HEK293 (cell line): ENCODE data around the gene FAM171A1.
"Not testable (repeated sequence)": the region's sequence is repeated elsewhere in the genome, so short reads cannot be mapped to it uniquely, and the experiment has no call there.

Source experiments
- CTCF ChIA-PET: fragments of 350-600 bp; formaldehyde crosslinking; extraction: SDS; loops from one replicate; lab custom pipeline; 2021; ENCODE audit warnings: antibody characterized with exemption; lab: Yijun Ruan, JAX
- POLR2A ChIA-PET: fragments of 300-600 bp; formaldehyde crosslinking; extraction: SDS; loops from one replicate; lab custom pipeline; 2020; ENCODE audit warnings: antibody characterized with exemption, inconsistent platforms; lab: Yijun Ruan, JAX
- H3K27ac ChIP-seq: fragments of 200-500 bp; sonication (Bioruptor generic); 2 replicates; pipeline ENCODE4 v1.5.1; 2014; ENCODE audit warnings: low read depth, low read length, control low read depth, inconsistent platforms; ENCODE audit errors: extremely low read depth
- H3K36me3 ChIP-seq, 2 experiments: fragments of 200-500 bp in 1 of 2; sonication (Bioruptor generic) in 1 of 2; 1 replicate in 1 of 2; 2 replicates in 1 of 2; pipeline ENCODE4 v1.5.1; 2014 to 2017; ENCODE audit warnings: inconsistent platforms in 2 of 2, low read length in 2 of 2; ENCODE audit not compliant: control insufficient read depth in 2 of 2, insufficient read depth in 1 of 2
- H3K4me1 ChIP-seq: fragments of 200-500 bp; sonication (Bioruptor generic); 2 replicates; pipeline ENCODE4 v1.5.1; 2014; ENCODE audit warnings: mild to moderate bottlenecking, low read length, inconsistent platforms; ENCODE audit not compliant: control insufficient read depth, insufficient read depth
- H3K4me3 ChIP-seq: 2 replicates; pipeline ENCODE4 v1.5.1; 2011; ENCODE audit warnings: low read depth, mild to moderate bottlenecking, control low read depth, low read length, moderate library complexity
- H3K9me3 ChIP-seq: fragments of 200-500 bp; sonication (Bioruptor generic); 2 replicates; pipeline ENCODE4 v1.5.1; 2014; ENCODE audit warnings: low read depth, low read length, inconsistent platforms; ENCODE audit not compliant: control insufficient read depth, insufficient read depth
- GLI2 ChIP-seq: fragments of 450-650 bp; formaldehyde crosslinking; IDR thresholded peaks from 2 replicates; pipeline ENCODE4; 2017; ENCODE audit warnings: missing biosample characterization, missing genetic modification characterization, low read depth, borderline replicate concordance
- GLI4 ChIP-seq: fragments of 450-650 bp; formaldehyde crosslinking; IDR thresholded peaks from 2 replicates; pipeline ENCODE4 v1.5.1; 2016; ENCODE audit warnings: missing biosample characterization, missing genetic modification characterization
- KLF1 ChIP-seq: fragments of 450-650 bp; formaldehyde crosslinking; IDR thresholded peaks from 2 replicates; pipeline ENCODE4 v1.5.1; 2016; ENCODE audit warnings: missing biosample characterization, missing genetic modification characterization
- MEIS1 ChIP-seq: sonication (generic); formaldehyde crosslinking; IDR thresholded peaks from 2 replicates; pipeline ENCODE4 v1.8.1; 2022; ENCODE audit warnings: missing genetic modification reagents, mild to moderate bottlenecking, borderline replicate concordance
- MYNN ChIP-seq: fragments of 450-650 bp; formaldehyde crosslinking; IDR thresholded peaks from 2 replicates; pipeline ENCODE4 v1.5.1; 2016; ENCODE audit warnings: missing biosample characterization, missing genetic modification characterization, borderline replicate concordance
- PRDM1 ChIP-seq: fragments of 450-650 bp; formaldehyde crosslinking; IDR thresholded peaks from 2 replicates; pipeline ENCODE4; 2016; ENCODE audit warnings: missing biosample characterization, missing genetic modification characterization
- TCF7L2 ChIP-seq: IDR thresholded peaks from 2 replicates; pipeline ENCODE4 v1.6.1; 2011; ENCODE audit warnings: low read depth, mild to moderate bottlenecking, inconsistent platforms, low read length, moderate library complexity, borderline replicate concordance
- ZNF10 ChIP-seq: fragments of 450-650 bp; formaldehyde crosslinking; IDR thresholded peaks from 2 replicates; pipeline ENCODE4 v1.5.1; 2017; ENCODE audit warnings: missing biosample characterization, missing genetic modification characterization
- ZNF114 ChIP-seq: fragments of 450-650 bp; formaldehyde crosslinking; IDR thresholded peaks from 2 replicates; pipeline ENCODE4 v1.5.0; 2017; ENCODE audit warnings: missing biosample characterization, missing genetic modification characterization
- ZNF132 ChIP-seq: fragments of 450-650 bp; formaldehyde crosslinking; IDR thresholded peaks from 2 replicates; pipeline ENCODE4 v1.5.1; 2017; ENCODE audit warnings: missing biosample characterization, missing genetic modification characterization, borderline replicate concordance
- ZNF140 ChIP-seq: fragments of 450-650 bp; formaldehyde crosslinking; IDR thresholded peaks from 2 replicates; pipeline ENCODE4 v1.5.1; 2016; ENCODE audit warnings: missing biosample characterization, missing genetic modification characterization
- ZNF155 ChIP-seq: fragments of 450-650 bp; formaldehyde crosslinking; IDR thresholded peaks from 2 replicates; pipeline ENCODE4 v1.5.1; 2016; ENCODE audit warnings: missing biosample characterization, missing genetic modification characterization
- ZNF174 ChIP-seq: fragments of 450-650 bp; formaldehyde crosslinking; IDR thresholded peaks from 2 replicates; pipeline ENCODE4 v1.5.0; 2017; ENCODE audit warnings: missing biosample characterization, mild to moderate bottlenecking, missing genetic modification characterization
- ZNF175 ChIP-seq: fragments of 450-650 bp; formaldehyde crosslinking; IDR thresholded peaks from 2 replicates; pipeline ENCODE4 v1.5.1; 2016; ENCODE audit warnings: missing biosample characterization, missing genetic modification characterization
- ZNF221 ChIP-seq: fragments of 450-650 bp; formaldehyde crosslinking; IDR thresholded peaks from 2 replicates; pipeline ENCODE4 v1.5.1; 2017; ENCODE audit warnings: missing biosample characterization, missing genetic modification characterization, borderline replicate concordance
- ZNF350 ChIP-seq: fragments of 450-650 bp; formaldehyde crosslinking; IDR thresholded peaks from 2 replicates; pipeline ENCODE4 v1.5.0; 2017; ENCODE audit warnings: missing biosample characterization, mild to moderate bottlenecking, missing genetic modification characterization
- ZNF354C ChIP-seq: fragments of 450-650 bp; formaldehyde crosslinking; IDR thresholded peaks from 2 replicates; pipeline ENCODE4 v1.5.1; 2016; ENCODE audit warnings: missing biosample characterization, missing genetic modification characterization, low read depth, borderline replicate concordance
- ZNF394 ChIP-seq: fragments of 450-650 bp; formaldehyde crosslinking; IDR thresholded peaks from 2 replicates; pipeline ENCODE4 v1.5.1; 2016; ENCODE audit warnings: missing biosample characterization, missing genetic modification characterization, mild to moderate bottlenecking, moderate library complexity, borderline replicate concordance
- ZNF510 ChIP-seq: fragments of 450-650 bp; formaldehyde crosslinking; IDR thresholded peaks from 2 replicates; pipeline ENCODE4 v1.5.1; 2018; ENCODE audit warnings: mild to moderate bottlenecking, missing genetic modification characterization, missing biosample characterization; ENCODE audit not compliant: insufficient replicate concordance
- ZNF561 ChIP-seq: fragments of 450-650 bp; IDR thresholded peaks from 2 replicates; pipeline ENCODE4 v1.5.1; 2018; ENCODE audit warnings: missing biosample characterization, missing genetic modification characterization, borderline replicate concordance
- ZNF596 ChIP-seq: fragments of 450-650 bp; IDR thresholded peaks from 2 replicates; pipeline ENCODE4 v1.5.0; 2018; ENCODE audit warnings: missing biosample characterization, mild to moderate bottlenecking, missing genetic modification characterization, moderate library complexity
- ZNF629 ChIP-seq: fragments of 450-650 bp; formaldehyde crosslinking; IDR thresholded peaks from 2 replicates; pipeline ENCODE4 v1.5.1; 2017; ENCODE audit warnings: missing biosample characterization, missing genetic modification characterization
- ZNF660 ChIP-seq: fragments of 450-650 bp; IDR thresholded peaks from 2 replicates; pipeline ENCODE4 v1.5.1; 2018; ENCODE audit warnings: missing biosample characterization, mild to moderate bottlenecking, missing genetic modification characterization
- ZNF747 ChIP-seq: fragments of 450-650 bp; formaldehyde crosslinking; IDR thresholded peaks from 2 replicates; pipeline ENCODE4 v1.5.1; 2016; ENCODE audit warnings: missing biosample characterization, missing genetic modification characterization
- ZNF777 ChIP-seq: fragments of 450-650 bp; formaldehyde crosslinking; IDR thresholded peaks from 2 replicates; pipeline ENCODE4 v1.5.1; 2017; ENCODE audit warnings: missing biosample characterization, missing genetic modification characterization, borderline replicate concordance
- ZNF843 ChIP-seq: fragments of 450-650 bp; formaldehyde crosslinking; IDR thresholded peaks from 2 replicates; pipeline ENCODE4 v1.5.1; 2016; ENCODE audit warnings: missing biosample characterization, missing genetic modification characterization
- TF ChIP-seq, protein P1 (sequence below): fragments of 450-650 bp; formaldehyde crosslinking; IDR thresholded peaks from 2 replicates; pipeline ENCODE4 v1.5.1; 2016; ENCODE audit warnings: missing biosample characterization, missing genetic modification characterization
- TF ChIP-seq, protein P2 (sequence below): fragments of 450-650 bp; formaldehyde crosslinking; optimal IDR thresholded peaks from 2 replicates; pipeline ENCODE3; 2016; ENCODE audit warnings: missing biosample characterization, mild to moderate bottlenecking, missing genetic modification characterization
- TF ChIP-seq, protein P3 (sequence below): fragments of 450-650 bp; formaldehyde crosslinking; IDR thresholded peaks from 2 replicates; pipeline ENCODE4 v1.5.1; 2016; ENCODE audit warnings: missing biosample characterization, missing genetic modification characterization

Gene FAM171A1

DNA sequence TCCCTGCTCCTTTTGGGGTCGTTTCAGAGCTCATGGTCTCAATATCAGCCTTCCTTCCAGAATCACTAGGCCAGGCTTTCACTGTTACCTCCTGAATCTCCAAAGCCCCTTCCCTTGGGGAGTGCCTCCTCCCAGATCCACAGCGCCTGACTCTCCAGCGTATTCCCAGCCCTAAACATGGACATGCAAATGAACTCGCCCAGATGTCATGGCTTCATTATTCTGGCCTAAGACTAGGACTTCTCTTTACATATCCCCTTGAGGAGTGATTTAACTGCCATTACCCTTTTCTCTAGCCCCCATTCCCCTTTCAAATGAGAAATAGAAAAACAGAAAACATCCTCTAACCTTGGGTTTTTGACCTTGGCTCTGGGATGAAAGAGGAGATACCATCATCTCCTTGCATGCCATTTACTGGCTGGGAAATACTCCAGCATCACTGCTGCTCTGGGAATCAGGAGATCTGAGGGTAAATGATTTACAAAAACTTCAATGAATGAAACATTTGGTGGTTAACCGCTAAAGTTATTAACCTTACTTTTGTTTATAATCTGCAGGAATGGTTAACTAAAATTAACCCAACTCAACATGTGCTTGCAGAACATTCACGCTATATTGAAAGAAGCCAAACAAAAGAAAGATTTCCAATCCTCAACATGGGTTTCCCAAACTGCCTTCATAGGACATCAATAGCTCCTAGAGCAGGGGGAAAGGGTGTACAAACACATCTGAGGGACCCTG, 37.0 kb downstream of the FAM171A1 start:
- no peaks in the 10 kb centered on the region for H3K9me3 ChIP-seq
- no peak overlapping the region for H3K27ac ChIP-seq
- TF ChIP-seq ZNF175 (no peak), ZNF350 (tag by site-specific recombination) (no peak), ZNF114 (tag by site-specific recombination) (no peak), ZNF221 (no peak), ZNF132 (tag by site-specific recombination) (no peak), ZNF561 (tag by site-specific recombination) (no peak), ZNF10 (no peak), PRDM1 (no peak), TCF7L2 (no peak), ZNF354C (tag by site-specific recombination) (no peak), ZNF510 (tag by site-specific recombination) (no peak), ZNF629 (tag by site-specific recombination) (no peak), GLI4 (no peak), ZNF777 (tag by site-specific recombination) (no peak), MYNN (tag by site-specific recombination) (no peak)
- TF ChIP-seq, protein P1, sequence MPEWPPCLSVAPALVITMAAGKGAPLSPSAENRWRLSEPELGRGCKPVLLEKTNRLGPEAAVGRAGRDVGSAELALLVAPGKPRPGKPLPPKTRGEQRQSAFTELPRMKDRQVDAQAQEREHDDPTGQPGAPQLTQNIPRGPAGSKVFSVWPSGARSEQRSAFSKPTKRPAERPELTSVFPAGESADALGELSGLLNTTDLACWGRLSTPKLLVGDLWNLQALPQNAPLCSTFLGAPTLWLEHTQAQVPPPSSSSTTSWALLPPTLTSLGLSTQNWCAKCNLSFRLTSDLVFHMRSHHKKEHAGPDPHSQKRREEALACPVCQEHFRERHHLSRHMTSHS (tag by site-specific recombination) = no peak
- POLR2A ChIA-PET = interaction anchor here (0.5 kb wide), 1 partner anchor 30 kb away, joined by 4 read pairs; no protein-coding TSS in a partner anchor
- no peaks in the 10 kb centered on the region; a peak in 1 of 3 replicates for H3K36me3 ChIP-seq
- no peak overlapping the region for H3K4me3 ChIP-seq
- CTCF ChIA-PET = no interaction called here
- H3K4me1 ChIP-seq = peaks cover 11% of the 10 kb centered on the region

DNA sequence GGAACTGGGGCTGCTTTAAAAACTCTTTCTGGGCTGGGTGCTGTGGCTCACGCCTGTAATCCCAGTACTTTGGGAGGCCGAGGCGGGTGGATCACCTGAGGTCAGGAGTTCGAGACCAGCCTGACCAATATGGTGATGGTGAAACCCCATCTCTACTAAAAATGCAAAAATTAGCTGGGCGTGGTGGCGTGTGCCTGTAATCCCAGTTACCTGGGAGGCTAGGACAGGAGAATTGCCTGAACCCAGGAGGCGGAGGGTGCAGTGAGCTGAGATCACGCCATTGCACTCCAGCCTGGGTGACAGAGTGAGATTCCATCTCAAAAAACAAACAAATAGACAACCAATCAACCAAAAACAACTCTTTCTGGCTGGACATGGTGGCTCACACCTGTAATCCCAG, 37.9 kb downstream of the FAM171A1 start:
- H3K9me3 ChIP-seq, H3K36me3 ChIP-seq, H3K27ac ChIP-seq, POLR2A ChIA-PET, H3K4me3 ChIP-seq: not testable (repeated sequence)
- peaks cover 11% of the 10 kb centered on the region for H3K4me1 ChIP-seq
- CTCF ChIA-PET = interaction anchor here (0.6 kb wide), 1 partner anchor 437 kb away, joined by 3 read pairs; no protein-coding TSS in a partner anchor

DNA sequence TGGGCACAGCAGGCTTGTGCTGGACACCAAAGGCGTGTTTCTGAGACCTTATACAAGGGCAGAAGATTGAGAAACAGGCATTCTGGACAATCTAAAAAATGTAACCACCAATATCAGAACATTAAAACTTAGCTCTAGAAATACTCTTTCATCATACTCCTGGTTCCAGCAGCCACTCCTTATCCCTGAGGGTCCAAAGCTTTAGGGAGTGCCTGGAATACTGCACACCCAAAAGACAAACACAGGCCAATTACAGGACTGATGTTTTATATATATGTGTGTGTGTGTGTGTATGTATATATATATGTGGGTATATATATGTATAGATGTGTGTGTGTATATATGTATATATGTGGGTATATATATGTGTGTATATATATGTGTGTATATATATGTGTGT, 39.6 kb downstream of the FAM171A1 start:
- CTCF ChIA-PET = interaction anchor here (1.0 kb wide), 1 partner anchor 10 kb away, joined by 3 read pairs; no protein-coding TSS in a partner anchor
- H3K4me3 ChIP-seq = no peak overlapping the region
- H3K36me3 ChIP-seq = no peaks in the 10 kb centered on the region; a peak in 1 of 3 replicates
- H3K4me1 ChIP-seq = peaks cover 10% of the 10 kb centered on the region
- no peak overlapping the region for H3K27ac ChIP-seq
- no peaks in the 10 kb centered on the region for H3K9me3 ChIP-seq
- POLR2A ChIA-PET = no interaction called here
- TF ChIP-seq TCF7L2 (no peak), ZNF394 (tag by site-specific recombination) (no peak), KLF1 (no peak), ZNF660 (tag by site-specific recombination) (no peak), MEIS1 (CRISPR knock-in tag) (no peak), ZNF747 (tag by site-specific recombination) (no peak), GLI2 (tag by site-specific recombination) (no peak), ZNF140 (tag by site-specific recombination) (no peak), ZNF843 (tag by site-specific recombination) (no peak), ZNF174 (tag by site-specific recombination) (no peak), ZNF596 (tag by site-specific recombination) (no peak), ZNF155 (tag by site-specific recombination) (no peak)
- TF ChIP-seq, protein P2, sequence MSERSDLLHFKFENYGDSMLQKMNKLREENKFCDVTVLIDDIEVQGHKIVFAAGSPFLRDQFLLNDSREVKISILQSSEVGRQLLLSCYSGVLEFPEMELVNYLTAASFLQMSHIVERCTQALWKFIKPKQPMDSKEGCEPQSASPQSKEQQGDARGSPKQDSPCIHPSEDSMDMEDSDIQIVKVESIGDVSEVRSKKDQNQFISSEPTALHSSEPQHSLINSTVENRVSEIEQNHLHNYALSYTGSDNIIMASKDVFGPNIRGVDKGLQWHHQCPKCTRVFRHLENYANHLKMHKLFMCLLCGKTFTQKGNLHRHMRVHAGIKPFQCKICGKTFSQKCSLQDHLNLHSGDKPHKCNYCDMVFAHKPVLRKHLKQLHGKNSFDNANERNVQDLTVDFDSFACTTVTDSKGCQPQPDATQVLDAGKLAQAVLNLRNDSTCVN = no peak
- TF ChIP-seq, protein P3, sequence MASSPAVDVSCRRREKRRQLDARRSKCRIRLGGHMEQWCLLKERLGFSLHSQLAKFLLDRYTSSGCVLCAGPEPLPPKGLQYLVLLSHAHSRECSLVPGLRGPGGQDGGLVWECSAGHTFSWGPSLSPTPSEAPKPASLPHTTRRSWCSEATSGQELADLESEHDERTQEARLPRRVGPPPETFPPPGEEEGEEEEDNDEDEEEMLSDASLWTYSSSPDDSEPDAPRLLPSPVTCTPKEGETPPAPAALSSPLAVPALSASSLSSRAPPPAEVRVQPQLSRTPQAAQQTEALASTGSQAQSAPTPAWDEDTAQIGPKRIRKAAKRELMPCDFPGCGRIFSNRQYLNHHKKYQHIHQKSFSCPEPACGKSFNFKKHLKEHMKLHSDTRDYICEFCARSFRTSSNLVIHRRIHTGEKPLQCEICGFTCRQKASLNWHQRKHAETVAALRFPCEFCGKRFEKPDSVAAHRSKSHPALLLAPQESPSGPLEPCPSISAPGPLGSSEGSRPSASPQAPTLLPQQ (tag by site-specific recombination) = no peak
